Measurements from ENCODE around the gene MLN. TPM values are rescaled to one million over a fixed set of nuclear protein-coding genes. Genes with fewer than 3 reads are reported as not detected.
A peak's percentile ranks its signal among the peaks of the same experiment; 100 is the strongest.

Gene MLN
- total and polyA plus RNA-seq, 2 of the 4 experiments (the other 2 are of a cell fraction): not detected

DNA sequence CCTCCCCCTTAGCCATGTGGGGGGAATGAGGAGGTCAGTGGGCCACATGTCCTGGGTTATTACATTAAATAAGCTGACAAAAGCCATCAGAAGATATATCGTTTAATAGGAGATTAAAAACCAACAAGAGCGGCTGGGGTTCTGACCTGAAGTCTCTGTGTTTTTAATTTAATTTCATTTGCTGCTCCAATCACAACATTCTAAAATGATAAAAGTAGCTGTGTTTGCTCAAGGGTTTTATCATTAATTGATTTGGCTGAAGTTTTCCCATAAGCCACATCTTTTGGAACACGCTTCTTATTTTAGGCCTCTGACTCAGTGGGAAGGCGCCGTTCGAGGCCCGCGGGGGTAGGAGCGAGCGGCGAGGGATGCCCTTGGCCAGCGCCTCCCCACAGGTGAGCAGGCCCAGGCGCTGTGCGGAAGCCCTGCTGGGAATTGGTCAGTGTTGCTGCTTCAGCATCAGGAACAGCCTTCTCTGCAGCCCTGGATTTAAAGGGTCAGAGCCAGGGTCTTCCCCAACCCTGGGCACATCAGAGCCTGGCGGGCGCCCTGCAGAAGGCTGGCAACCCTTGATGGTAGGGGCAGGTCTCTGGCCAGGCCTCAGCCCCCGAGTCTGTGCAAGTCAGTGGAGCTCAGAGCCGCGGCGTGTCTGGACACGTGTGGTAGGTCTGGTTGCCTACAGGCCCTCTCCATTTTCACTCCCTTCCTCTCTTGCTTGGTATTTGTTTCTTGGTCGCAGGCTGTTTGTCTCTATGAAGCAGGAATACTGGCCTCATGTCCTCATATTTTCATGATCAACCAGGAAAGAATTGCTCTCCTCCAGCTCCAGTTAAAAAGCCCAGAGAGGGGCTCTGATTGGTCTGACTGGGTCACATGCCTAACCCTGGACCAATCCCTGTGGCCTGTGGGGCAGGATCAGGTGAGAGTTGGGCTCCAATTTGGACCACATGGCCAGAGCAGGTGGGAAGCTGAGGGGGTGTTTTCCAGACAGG is 30.9 kb upstream of the MLN start:
- no peak overlapping the region for H2BK5ac ChIP-seq (ENCODE audit: low read depth, low read length, poor library complexity, severe bottlenecking)
- H2BK20ac ChIP-seq (ENCODE audit: low read depth, low read length): no peak overlapping the region
- H4K91ac ChIP-seq (ENCODE audit: insufficient read depth, low read depth, low read length): no peak overlapping the region
- no peak overlapping the region for H3K4ac ChIP-seq (ENCODE audit: low read depth, low read length)
- intact Hi-C loops (cut with micrococcal nuclease) (no loop called here), in situ Hi-C loops (cut with MboI; ENCODE audit: low sequenced_read_pairs) (no loop called here), dilution Hi-C loops (cut with HindIII; ENCODE audit: low sequenced_read_pairs, unreplicated experiment) (no loop called here)
- ChIA-PET CTCF (no interaction called here), POLR2A (ENCODE audit: unreplicated experiment) (no interaction called here)
- H3K9ac ChIP-seq (ENCODE audit: low read depth, low read length): no peak overlapping the region
- peaks cover 14% of the 10 kb centered on the region for H3K27me3 ChIP-seq (ENCODE audit: control insufficient read depth, insufficient read depth, low read length)
- peak overlapping the region; percentile 66 for H2AK9ac ChIP-seq (replicated peaks; ENCODE audit: low read depth, low read length, poor library complexity)
- H3K18ac ChIP-seq (ENCODE audit: low read depth, low read length): no peak overlapping the region
- no peak overlapping the region for H2AFZ ChIP-seq (replicated peaks; ENCODE audit: low read length, poor library complexity)
- H2BK120ac ChIP-seq (ENCODE audit: low read depth, low read length): no peak overlapping the region
- H4K5ac ChIP-seq (ENCODE audit: low read depth, low read length): no peak overlapping the region
- no peak for ATAC-seq (ENCODE audit: low read depth)
- no peaks in the 10 kb centered on the region for H3K9me3 ChIP-seq (ENCODE audit: control insufficient read depth, insufficient read depth, low read length)
- no peak overlapping the region for H3K56ac ChIP-seq (ENCODE audit: extremely low read depth, insufficient read depth, low read length)
- WGBS, 2 experiments (ENCODE audit: extremely low coverage in 2 of 2, insufficient read length in 1 of 2): 95% methylated on average over 11 of the region's 22 CpGs; no CpG with 5 or more reads in 1 of the 2 experiments
- H2BK15ac ChIP-seq (ENCODE audit: low read depth, low read length): no peak overlapping the region; the same call in 2 of the 3 replicates
- no peak overlapping the region for H2AK5ac ChIP-seq (ENCODE audit: low read depth, low read length)
- H4K20me1 ChIP-seq (ENCODE audit: insufficient read depth, low read length): no peaks in the 10 kb centered on the region
- H3K9me1 ChIP-seq (ENCODE audit: insufficient read depth, low read length): peaks cover 20% of the 10 kb centered on the region
- no TSS peak for BruUV-seq (replicated peaks)
- peaks cover 21% of the 10 kb centered on the region for H3K4me1 ChIP-seq (ENCODE audit: control insufficient read depth, insufficient read depth, low read length)
- H3K4me2 ChIP-seq (ENCODE audit: low read depth, low read length): no peak overlapping the region
- H3K36me3 ChIP-seq (ENCODE audit: control insufficient read depth, insufficient read depth, low read length): no peaks in the 10 kb centered on the region
- TF ChIP-seq POLR2A (IDR thresholded peaks at IDR 0.05; ENCODE audit: low read depth, low read length) (no peak), BHLHE40 (IDR thresholded peaks at IDR 0.05; ENCODE audit: low read depth, low read length) (no peak)
- TF ChIP-seq, protein P1, sequence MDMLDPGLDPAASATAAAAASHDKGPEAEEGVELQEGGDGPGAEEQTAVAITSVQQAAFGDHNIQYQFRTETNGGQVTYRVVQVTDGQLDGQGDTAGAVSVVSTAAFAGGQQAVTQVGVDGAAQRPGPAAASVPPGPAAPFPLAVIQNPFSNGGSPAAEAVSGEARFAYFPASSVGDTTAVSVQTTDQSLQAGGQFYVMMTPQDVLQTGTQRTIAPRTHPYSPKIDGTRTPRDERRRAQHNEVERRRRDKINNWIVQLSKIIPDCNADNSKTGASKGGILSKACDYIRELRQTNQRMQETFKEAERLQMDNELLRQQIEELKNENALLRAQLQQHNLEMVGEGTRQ (IDR thresholded peaks at IDR 0.05; ENCODE audit: low read depth, low read length): peak; percentile 70
- no peak overlapping the region for H3K27ac ChIP-seq (ENCODE audit: insufficient read depth, low read length)
- DNase-seq: no peak
- H3K79me1 ChIP-seq (ENCODE audit: low read depth in 1 of 2, low read length in 2 of 2): peaks cover 0 to 14% of the 10 kb centered on the region in 2 experiments; a peak in 1 of 4 replicates
- no peak overlapping the region for H3K14ac ChIP-seq (replicated peaks; ENCODE audit: low read depth, low read length)
- no peak overlapping the region for H3K23ac ChIP-seq (ENCODE audit: low read depth, low read length)
- H3K4me3 ChIP-seq (ENCODE audit: insufficient read depth, low read depth, low read length): no peak overlapping the region
- no peak overlapping the region for H4K8ac ChIP-seq (ENCODE audit: low read depth in 2 of 2, low read length in 2 of 2)
